ENCODE measurements around the gene TMIGD1. TPM values are rescaled to one million over a fixed set of nuclear protein-coding genes. Genes with fewer than 3 reads are reported as not detected.

Gene TMIGD1
- polyA plus RNA-seq, 1 donor (not counting 4 experiments of a cell fraction or from before 2014, with no cell fraction given), result not detected

DNA sequence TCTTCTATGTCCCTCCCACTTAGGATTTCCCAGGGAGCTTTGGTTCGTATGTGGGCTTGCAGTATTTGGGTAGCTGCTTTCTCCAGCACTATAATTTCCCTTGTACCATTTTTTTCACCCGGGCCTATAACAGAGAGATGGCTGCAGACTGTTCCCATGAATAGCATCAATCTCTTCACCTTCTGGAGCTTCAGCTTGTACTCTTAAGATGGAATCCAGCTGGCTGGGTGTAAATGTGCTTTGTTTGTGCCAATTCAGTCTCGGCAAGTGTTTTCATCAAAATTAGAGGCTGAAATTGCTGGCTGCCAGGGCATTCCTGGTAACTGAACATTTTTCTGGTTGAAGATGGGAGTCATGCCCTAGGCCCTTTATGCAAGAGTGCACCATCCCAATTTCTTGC, 32.7 kb upstream of the TMIGD1 start:
- Histone ChIP-seq H3K27me3 (ENCODE audit: control insufficient read depth, extremely low read depth, insufficient read depth, low read length) (no peaks in the 10 kb centered on the region), H3K9me3 (ENCODE audit: control insufficient read depth, low read depth, low read length) (peaks cover 3% of the 10 kb centered on the region), H3K4me2 (ENCODE audit: control insufficient read depth, extremely low read depth, insufficient read depth, low read depth, low read length) (no peak overlapping the region), H3K9me1 (ENCODE audit: control insufficient read depth, extremely low read depth, insufficient read depth, low read length) (no peaks in the 10 kb centered on the region), H3K4me1 (ENCODE audit: control insufficient read depth, extremely low read depth, insufficient read depth, low read length) (peaks cover 25% of the 10 kb centered on the region), H3K27ac (ENCODE audit: control insufficient read depth, insufficient read depth, low read length) (no peak overlapping the region), H2AFZ (ENCODE audit: control insufficient read depth, low read length) (no peak overlapping the region), H3K36me3 (ENCODE audit: control insufficient read depth in 2 of 2, extremely low read depth in 1 of 2, insufficient read depth in 2 of 2, low read length in 2 of 2) (no peaks in the 10 kb centered on the region), H3K9ac (ENCODE audit: control insufficient read depth, extremely low read depth, insufficient read depth, low read length) (no peak overlapping the region), H3K4me3 (ENCODE audit: control insufficient read depth in 2 of 3, extremely low read depth in 1 of 3, insufficient read depth in 2 of 3, low read depth in 1 of 3, low read length in 3 of 3) (no peak overlapping the region), H3K79me2 (ENCODE audit: control insufficient read depth, insufficient read depth, low read length) (no peaks in the 10 kb centered on the region), H4K20me1 (ENCODE audit: control insufficient read depth, extremely low read depth, insufficient read depth, low read length) (no peaks in the 10 kb centered on the region)
- DNase-seq (ENCODE audit: low read depth, low spot score) (no peak), FAIRE-seq (no peak)
- TF ChIP-seq, protein P1, sequence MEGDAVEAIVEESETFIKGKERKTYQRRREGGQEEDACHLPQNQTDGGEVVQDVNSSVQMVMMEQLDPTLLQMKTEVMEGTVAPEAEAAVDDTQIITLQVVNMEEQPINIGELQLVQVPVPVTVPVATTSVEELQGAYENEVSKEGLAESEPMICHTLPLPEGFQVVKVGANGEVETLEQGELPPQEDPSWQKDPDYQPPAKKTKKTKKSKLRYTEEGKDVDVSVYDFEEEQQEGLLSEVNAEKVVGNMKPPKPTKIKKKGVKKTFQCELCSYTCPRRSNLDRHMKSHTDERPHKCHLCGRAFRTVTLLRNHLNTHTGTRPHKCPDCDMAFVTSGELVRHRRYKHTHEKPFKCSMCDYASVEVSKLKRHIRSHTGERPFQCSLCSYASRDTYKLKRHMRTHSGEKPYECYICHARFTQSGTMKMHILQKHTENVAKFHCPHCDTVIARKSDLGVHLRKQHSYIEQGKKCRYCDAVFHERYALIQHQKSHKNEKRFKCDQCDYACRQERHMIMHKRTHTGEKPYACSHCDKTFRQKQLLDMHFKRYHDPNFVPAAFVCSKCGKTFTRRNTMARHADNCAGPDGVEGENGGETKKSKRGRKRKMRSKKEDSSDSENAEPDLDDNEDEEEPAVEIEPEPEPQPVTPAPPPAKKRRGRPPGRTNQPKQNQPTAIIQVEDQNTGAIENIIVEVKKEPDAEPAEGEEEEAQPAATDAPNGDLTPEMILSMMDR (optimal IDR thresholded peaks at IDR 0.05 in 1 of 3, IDR thresholded peaks at IDR 0.05 in 1 of 3, conservative IDR thresholded peaks at IDR 0.05 in 1 of 3; ENCODE audit: extremely low read depth in 1 of 3, insufficient read depth in 2 of 3, low read length in 3 of 3), result no peak
- TF ChIP-seq EZH2 (IDR thresholded peaks at IDR 0.05; ENCODE audit: low read length), result no peak
- dilution Hi-C loops (cut with MboI; ENCODE audit: extremely low pct_ligation_motif_present, low sequenced_read_pairs), result no loop called here

DNA sequence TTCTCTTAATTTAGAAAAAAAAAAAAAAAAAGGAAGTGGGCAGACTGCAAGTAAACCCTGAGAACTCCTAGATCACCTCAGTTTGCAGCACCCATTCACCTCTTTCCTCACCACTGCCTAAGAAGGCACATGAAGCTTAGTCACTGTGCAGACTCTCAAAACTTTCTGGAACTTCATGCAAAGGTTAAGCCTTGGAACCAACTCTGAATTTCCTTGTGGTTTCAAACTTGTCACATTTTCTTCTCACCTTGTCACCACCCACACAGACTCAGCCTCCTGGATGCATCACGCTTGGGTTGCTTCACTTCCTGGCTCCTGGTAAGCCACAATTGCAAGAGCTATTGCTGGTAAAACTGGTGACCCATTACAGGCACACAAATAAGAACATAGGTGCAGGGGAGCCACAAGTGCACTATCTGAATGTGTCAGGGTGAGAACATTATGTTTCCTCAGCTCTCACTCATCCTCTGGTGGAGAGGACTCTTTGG, 29.9 kb upstream of the TMIGD1 start:
- Histone ChIP-seq H3K9ac (ENCODE audit: control insufficient read depth, extremely low read depth, insufficient read depth, low read length) (no peak overlapping the region), H3K9me1 (ENCODE audit: control insufficient read depth, extremely low read depth, insufficient read depth, low read length) (no peaks in the 10 kb centered on the region), H3K4me1 (ENCODE audit: control insufficient read depth, extremely low read depth, insufficient read depth, low read length) (peaks cover 5% of the 10 kb centered on the region), H3K27ac (ENCODE audit: control insufficient read depth, insufficient read depth, low read length) (no peak overlapping the region), H3K4me2 (ENCODE audit: control insufficient read depth, extremely low read depth, insufficient read depth, low read depth, low read length) (peak overlapping the region; percentile 8), H2AFZ (ENCODE audit: control insufficient read depth, low read length) (no peak overlapping the region), H3K36me3 (ENCODE audit: control insufficient read depth in 2 of 2, extremely low read depth in 1 of 2, insufficient read depth in 2 of 2, low read length in 2 of 2) (no peaks in the 10 kb centered on the region), H3K4me3 (ENCODE audit: control insufficient read depth in 2 of 3, extremely low read depth in 1 of 3, insufficient read depth in 2 of 3, low read depth in 1 of 3, low read length in 3 of 3) (no peak overlapping the region), H4K20me1 (ENCODE audit: control insufficient read depth, extremely low read depth, insufficient read depth, low read length) (no peaks in the 10 kb centered on the region), H3K9me3 (ENCODE audit: control insufficient read depth, low read depth, low read length) (peaks cover 3% of the 10 kb centered on the region), H3K27me3 (ENCODE audit: control insufficient read depth, extremely low read depth, insufficient read depth, low read length) (no peaks in the 10 kb centered on the region), H3K79me2 (ENCODE audit: control insufficient read depth, insufficient read depth, low read length) (no peaks in the 10 kb centered on the region)
- FAIRE-seq, result peak; percentile 74
- dilution Hi-C loops (cut with MboI; ENCODE audit: extremely low pct_ligation_motif_present, low sequenced_read_pairs), result no loop called here
- no peak for TF ChIP-seq EZH2 (IDR thresholded peaks at IDR 0.05; ENCODE audit: low read length)
- TF ChIP-seq, protein P1 (optimal IDR thresholded peaks at IDR 0.05 in 1 of 3, IDR thresholded peaks at IDR 0.05 in 1 of 3, conservative IDR thresholded peaks at IDR 0.05 in 1 of 3; ENCODE audit: extremely low read depth in 1 of 3, insufficient read depth in 2 of 3, low read length in 3 of 3), result no peak
- peak; percentile 78 for DNase-seq (ENCODE audit: low read depth, low spot score)

Data from keratinocyte (primary cell).